Amniotic stem cell (primary cell): Measurements from ENCODE around the gene RNLS.

ENCODE experiments used
- DNase-seq: peaks from one replicate; lab custom pipeline; 2025; lab: John Stamatoyannopoulos, UW

The RNLS gene

DNA sequence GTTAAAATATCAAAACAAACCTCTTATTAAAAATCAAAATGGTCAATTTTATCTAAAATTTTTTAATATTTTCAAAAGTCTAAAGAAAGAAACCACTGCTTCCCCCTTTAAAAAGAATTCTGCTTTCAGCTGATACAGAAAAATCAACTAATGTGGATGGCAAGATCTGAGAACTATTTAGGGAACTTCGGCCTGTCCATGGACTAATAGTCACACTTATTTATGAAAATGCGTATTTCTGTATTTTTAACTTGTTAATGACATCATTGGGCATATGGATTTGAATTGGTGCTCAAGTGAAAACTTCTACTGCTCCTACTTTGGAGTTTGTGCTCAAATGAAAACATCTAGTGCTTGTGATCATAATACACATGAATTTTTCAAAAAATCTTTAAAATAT, 31.9 kb downstream of the RNLS start:
- no peak for DNase-seq

DNA sequence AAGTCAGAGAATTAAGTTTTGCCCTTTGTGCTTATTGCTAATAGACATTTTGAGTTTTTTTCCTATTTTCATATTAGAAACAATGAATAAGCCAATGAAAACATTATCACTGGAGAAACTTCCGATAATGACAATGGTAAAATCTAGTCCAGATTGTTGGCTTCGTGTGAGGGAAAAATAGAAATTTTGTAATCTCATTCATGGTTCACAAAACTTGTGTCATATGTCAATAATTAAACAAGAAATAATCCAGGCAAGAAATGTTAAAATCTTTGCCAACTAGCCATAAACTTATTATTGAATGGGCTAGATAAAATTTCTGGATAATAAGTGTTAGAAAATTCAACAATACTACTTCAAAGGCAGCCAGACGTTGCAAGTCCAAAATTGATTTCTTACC, 36.6 kb downstream of the RNLS start:
- no peak for DNase-seq

DNA sequence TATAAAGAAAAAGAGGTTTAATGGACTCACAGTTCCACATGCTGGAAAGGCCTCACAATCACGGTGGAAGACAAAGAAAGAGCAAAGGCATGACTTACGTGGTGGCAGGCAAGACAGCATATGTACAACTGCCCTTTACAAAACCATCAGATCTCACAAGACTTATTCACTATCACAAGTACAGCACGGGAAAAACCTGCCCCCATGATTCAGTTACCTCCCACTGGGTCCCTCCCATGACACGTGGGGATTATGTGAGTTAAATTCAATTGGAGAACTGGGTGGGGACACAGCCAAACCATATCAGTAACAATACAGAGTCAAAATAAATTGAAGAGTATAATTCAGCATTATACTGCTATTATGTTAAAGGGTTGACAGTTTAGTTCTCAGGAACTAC, 37.8 kb downstream of the RNLS start:
- no peak for DNase-seq

DNA sequence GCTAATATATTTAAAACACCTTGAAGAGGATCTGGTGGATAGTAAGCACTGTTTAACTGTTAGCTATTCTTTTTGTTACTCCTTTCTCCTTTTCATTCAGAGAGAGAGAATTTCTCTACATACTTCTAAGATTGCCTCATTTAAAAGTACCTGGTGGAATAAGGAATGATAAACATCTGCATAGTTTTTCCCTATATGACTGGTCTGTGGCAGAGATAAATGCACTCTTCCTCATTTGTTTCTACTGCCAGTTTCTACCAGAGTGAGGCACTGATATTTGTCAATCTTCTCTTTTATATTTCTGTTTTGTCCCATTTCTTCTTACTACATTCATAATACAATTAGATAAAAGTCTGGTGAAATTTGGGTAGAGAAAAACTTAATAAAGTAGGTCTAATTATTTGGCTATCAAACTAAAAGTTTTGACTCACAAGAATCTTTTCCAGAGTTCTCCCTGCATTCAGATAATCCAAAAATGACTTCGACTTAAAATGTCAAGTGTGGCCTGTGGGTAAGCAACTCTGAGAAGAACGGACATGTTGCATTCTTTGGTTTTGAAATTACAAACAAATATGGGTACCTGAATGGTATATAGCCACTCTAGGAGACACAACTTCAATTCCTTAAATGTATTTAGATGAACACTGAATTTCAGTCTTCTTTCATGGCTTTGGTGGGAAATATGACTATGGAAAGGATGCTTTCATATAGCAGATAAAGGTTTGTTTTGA, 38.8 kb downstream of the RNLS start:
- DNase-seq = no peak

DNA sequence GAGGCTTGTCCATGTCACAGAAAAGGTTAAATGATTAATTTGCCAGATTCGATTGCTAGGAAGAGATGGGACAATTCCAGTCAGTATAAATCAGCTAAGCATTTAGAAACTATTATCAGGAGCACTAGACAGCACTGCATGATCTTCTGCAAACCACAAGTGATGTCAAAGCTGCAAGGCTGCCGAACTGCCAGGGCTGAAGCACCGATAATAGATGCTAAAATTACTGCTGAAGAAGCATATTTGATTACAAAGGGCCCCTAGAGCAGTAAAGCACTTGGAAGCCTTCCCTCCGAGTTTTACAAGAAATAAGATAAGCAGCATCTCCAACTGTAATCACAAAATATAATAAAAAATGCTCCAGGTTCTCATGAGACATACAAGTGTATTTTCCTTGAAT, 40.6 kb downstream of the RNLS start:
- DNase-seq = no peak

DNA sequence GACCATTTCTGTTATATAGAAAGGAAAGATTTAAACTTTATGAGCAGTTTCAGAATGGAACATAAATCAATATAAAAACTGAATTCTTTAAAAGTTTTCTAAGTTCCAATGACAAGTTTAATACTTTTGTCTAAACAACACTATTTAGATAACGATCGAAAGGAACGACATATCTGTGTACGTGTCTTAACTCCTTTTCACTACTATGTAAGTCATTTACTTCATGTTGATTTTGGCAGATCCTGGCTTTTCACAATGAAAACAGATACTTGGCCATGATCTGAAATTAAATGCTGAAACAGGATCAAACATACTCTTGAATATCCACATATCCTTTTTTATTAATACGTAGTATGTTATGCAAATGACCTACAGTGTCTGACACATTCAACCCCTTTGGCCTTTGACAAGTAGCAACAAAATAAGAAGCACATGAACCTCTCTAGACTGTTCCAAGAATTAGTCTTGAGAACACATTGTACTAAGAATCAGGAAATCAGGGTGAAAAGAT, 41.9 kb downstream of the RNLS start:
- DNase-seq = no peak

DNA sequence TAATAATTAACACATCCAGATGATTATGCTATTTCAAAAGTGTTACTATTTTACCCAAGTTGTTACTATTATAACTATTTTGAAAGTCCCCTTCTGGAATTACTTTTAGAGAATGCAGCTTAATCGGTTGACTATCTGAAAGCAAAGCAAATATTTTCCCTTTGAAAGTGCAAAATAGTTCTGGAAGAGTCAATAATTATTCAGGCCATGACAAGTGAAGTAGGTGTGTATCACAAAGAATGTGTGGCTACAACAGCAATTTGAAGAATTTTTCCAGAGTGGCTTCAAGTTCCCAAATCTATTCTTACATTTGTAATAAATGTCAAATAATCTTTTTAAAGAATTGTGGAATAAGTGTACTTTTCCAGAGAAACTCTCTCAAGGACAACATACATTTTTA, 42.8 kb downstream of the RNLS start:
- no peak for DNase-seq

DNA sequence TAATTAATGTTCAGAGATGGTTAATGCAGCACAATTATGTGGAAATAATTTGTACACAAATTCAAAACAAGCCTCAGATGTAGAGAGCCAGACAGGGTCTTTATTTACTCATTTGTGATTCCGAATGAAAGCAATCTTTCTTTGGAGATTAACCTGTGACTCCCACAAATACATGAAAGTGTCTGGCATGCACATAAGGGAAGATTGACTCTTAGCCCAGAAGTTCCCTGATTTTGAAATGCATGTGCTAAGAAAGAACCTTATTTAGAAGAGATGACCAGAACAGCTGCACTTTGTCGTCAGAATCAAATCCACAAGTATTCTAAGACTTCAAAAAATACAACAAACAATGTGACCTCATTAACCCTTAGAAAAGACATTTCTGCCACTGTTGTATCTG, 45.1 kb downstream of the RNLS start:
- DNase-seq = no peak

DNA sequence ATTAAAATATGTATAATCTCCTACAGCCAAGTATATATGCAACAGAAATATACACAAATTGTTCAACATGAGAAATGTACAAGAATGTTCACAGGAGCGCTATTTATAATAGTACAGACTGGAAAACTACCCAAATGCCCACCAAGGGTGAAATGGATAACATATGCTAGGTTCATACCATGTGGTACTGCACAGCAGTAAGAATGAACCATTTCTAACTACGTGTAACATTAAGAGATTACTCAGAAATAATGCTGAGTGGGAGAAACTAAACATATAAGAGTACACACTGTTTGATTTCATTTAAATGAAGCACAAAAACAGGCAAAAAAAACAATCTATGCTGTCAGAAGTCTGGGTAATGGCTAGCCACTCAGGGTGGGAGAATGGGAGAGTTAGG, 45.8 kb downstream of the RNLS start:
- DNase-seq = no peak

DNA sequence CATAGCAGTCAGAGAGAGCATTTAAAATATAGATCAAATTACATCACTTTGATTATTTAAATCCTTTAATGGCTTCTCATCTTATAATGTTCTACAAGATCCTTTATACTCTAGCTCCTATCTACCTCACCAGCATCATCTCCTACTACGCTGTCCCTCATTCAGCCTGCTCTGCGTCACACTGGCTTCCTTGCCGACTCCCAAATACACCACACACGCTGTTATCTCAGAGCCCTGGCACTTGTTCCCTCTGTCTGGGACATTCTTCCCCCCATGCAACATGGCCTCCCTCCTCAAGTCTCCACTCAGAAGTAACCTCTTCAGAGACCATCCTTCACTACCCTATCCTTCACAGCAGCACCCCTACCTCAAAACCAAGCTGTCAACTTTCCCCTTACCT, 46.7 kb downstream of the RNLS start:
- DNase-seq = no peak

DNA sequence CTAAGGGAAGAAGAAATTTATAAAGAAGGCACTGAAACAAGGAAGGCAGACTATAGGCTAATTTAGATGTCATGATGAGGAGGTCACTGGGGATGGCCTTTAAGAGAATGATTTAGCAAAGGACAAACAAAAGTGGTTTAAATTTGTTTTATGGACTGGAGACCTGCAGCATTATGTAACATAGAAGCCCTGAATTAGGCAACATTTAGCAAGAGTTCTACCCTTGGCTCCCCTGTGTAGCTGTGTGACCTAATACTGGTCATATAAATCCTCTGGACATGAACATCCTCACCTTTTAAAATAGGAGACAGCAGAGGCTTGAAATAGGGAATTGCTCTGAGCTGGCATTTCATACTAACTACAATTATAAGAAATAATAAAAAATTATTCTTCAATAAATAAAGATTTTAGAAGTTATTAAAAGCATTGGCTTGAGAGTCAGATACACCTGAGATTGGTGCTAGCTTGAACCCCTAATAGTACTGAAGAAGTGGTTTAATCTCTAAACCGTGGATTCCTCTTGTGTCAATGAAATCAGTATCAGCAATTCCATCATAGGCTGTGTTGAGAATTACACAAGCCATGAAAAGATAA, 48.9 kb downstream of the RNLS start:
- no peak for DNase-seq

DNA sequence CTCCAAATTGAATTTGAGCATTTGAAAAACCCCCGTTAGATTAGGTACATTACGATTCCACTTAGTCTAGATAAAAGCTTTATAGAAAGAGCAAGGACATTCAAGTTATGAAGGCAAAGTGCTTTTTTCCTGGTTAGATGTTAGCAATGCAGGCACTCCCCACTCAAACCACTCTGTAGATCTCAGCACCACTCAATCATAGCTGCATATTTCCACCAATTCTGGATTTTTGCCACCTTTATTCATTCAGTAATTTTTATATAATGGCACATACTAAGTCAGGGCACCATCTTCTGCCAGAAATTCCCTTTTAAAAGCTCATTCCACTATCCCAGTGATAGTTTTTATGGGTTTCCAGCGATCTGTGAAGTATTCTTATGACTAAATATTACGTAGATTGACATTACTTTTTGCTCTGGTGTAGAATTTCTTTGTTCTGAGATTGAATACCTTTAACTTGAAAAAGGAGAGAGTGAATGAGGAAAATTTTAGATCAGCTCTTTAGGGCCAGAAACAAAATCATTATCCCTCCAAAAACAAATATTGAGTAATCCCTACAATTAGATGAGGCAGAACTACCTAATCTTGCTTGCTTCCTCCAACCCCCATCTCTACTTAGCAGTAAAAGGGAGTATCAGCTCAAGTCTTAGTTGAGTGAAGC, 51.6 kb downstream of the RNLS start:
- DNase-seq = no peak

DNA sequence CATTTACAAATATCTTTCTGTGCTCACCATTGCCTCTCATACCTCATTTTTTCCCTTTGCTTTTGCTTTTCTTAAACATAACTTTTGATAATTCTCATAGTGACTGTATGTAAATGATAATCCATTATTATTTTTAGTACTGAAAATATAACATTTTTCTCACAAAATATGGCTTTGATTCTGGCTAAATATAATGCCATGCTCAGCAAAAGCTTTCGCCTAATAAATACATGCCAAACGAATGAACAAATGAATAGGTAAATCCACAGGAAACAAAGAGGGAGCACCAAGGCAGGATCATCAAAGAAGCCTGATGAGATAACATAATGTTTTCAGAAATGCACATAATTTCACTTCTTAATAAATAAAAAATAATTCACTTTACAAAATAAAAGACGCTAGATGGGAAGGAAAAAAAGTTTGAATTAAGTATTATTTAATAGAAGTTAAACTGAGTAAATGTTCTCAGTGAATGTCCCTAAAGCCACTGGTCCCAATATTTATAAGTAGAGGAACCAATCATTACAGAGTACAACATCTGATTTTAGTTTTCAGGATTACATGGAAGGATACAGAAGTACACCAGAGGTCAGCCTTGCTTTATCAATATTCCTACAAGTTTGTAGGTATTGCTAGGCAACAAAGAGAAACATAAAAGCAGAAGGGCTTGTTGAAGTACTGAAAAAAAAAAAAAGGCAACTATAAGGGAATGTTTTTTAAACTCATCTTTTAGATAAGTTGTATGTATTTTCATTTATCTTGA, 52.3 kb downstream of the RNLS start:
- DNase-seq = no peak

DNA sequence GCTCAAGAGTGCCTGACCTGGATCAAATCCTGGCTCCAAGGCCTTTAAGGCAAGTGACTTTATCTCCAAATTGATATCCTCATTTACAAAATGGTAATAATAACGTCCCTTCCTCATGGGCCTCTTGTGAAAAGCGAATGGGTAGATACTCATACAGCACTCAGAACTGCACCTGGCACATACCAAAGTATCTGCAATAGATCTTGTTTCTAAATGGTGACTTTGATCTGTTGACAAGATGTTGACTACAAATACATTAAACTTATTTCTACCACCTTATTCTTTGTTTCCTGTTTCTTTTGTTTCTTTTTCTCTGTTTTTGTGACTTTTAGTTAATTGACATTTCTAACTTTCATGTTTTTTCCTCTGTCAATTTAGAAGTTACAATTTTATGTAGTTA, 53.0 kb downstream of the RNLS start:
- DNase-seq = no peak

DNA sequence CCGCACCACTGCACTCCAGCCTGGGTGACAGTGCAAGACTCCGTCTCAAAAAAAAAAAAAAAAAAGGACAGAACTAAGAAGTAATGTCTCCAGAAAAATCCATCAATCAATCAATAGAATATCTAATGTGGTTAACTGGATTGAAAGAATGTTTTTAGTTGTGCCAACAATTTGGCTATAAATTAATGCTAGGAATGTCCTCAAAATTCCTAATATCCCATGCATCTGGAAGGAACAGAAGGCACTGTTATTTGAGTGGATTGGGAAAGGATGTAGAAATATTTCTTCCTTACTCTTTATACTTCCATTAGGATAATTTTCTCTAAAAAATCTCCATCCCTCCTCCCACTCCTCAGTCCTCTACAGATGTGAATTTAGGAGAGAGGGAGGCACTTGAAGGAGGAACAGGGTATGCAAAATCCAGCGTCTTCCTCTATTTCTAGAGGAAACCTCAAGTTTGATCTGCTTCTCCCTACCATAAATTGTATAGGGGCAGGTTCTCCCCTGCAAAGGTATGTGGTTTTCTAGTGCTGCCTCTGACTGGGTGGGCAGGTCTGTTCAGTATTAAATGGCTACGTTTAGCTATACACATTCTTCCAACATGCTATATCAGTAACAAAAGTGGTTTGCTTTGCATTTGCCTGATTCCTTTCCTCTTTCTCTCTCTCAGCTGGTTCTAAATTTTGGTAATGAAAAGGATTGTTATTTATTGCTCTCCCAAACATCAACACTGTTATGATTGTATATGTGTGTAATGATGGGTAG, 54.1 kb downstream of the RNLS start:
- no peak for DNase-seq

DNA sequence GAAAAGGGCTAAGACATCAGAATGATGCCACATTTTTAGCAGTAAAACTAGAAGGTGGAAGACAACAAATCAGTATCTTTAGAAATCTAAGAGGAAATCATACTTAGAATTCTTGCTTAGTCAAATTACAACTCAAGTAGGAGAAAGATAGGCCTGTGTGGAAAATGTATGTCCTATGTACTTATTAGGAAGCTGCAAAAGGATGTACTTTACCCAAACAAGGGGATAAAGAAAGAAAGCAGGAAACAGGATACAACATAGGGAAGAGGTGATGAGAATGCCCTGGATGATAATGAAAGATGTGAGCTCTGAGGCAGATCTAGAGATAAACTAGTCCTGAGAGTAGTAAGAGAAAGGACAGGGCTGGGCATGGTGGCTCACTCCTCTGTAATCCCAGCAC, 54.9 kb downstream of the RNLS start:
- no peak for DNase-seq

DNA sequence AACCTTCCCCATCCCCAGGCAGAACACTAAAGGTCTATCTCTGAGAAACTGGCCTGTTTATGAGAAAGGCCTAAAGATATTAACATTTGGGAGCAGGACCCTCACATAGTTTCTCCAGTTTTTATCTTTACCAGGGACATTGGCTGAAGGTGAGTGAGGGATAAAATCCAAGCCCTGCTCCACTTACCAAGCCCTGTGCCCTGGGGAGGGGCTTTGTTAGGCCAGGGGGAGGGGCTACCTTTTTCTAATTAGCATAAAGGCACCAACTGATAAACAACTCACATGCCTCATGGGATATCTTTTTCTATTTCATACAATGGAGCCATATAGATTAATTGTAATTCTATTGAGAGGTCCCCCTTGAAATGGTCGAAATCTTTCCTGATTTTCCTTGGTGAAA, 55.9 kb downstream of the RNLS start:
- no peak for DNase-seq

DNA sequence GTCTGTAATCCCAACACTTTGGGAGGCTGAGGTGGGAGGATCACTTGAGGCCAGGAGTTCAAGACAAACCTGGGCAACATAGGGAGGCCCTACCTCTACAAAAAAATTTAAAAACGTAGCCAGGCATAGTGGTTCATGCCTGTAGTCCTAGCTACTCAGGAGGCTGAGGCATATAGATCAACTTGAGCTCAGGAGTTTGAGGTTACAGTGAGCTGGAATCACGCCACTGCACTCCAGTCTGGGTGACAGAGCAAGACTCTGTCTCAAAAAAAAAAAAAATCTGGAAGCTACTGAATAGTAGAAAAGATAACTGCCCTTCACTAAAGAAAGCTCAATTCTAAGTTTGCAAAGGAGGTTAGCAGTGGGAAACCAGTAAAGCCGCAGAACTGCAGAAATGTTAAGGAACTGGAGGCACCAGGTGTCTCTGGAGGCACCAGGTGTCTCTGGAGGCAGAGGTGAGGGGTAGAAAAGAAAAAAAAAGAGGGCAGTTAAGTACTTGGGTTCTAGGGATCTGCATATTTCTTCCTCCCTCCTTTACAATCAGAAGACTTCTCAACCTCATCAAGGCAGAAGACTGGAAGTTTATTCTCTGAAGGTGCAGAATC, 56.5 kb downstream of the RNLS start:
- no peak for DNase-seq

DNA sequence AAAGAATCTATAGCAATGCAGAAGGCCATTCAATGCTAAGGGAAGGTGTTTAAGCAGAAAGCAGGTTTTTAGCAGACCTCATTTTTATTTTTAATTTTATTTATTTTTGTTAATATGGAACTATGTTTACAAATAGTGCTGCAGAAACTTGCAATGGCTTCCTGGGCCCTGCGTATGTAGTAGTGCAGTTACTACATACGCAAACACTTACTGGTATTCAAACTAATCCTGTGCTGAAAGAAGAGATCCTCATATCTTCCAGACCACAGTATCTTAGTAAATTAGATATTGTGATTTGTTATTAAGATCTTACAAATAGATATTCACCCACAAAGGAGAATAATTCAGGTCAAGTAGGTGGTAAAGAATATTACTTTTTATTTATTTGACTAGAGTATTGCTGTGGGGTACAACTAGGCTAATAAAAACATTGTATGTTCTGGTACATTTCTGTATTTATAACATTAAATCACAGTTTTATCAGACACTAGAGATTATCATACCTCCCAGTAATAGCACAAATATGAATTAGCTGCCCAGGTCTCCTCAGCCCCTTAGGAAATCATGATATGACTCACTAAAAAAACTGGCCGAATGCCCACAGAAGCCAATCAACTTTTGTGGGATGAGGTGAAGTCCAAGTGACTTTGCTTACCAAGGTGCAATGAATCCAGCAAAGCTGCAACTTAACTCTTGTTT, 57.6 kb downstream of the RNLS start:
- no peak for DNase-seq

DNA sequence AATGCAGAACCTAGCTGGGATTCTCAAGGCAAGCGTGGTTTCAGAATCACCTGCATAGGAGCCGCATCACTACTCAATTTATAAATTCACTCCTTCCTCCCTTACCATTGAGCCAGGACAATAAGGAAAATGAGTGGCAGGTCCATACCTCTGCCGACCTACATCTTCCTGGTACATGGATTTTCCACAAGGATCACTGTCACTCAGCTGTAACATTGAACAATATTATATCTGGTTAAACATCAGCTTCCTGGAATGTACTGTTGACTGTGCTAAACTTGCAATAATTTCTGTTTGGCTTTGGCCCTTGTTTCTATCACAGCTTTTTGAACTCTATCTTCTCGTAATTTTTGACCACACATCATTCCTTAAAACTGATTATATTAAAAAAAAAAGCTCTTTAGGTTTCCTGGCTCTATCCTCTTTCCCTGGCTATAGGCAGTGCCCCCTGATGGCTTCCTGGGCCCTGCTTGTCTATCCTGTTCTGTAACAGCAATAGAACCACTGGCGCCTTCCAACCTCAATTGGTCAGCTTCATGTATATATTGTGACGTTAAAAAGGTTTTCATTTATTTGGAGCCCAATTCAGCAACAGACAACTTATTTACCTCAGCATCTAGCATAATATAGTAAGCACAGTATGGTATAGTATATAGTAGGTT, 59.2 kb downstream of the RNLS start:
- DNase-seq = no peak
